NCI-H748 (cell line): ENCODE data around the gene SLC7A10.
"Not testable (repeated sequence)": the region's sequence is repeated elsewhere in the genome, so short reads cannot be mapped to it uniquely, and the experiment has no call there.

Source experiments
- DNase-seq: peaks from one replicate; lab custom pipeline; 2025; ENCODE audit not compliant: unreplicated experiment; lab: John Stamatoyannopoulos, UW

The SLC7A10 gene

DNA sequence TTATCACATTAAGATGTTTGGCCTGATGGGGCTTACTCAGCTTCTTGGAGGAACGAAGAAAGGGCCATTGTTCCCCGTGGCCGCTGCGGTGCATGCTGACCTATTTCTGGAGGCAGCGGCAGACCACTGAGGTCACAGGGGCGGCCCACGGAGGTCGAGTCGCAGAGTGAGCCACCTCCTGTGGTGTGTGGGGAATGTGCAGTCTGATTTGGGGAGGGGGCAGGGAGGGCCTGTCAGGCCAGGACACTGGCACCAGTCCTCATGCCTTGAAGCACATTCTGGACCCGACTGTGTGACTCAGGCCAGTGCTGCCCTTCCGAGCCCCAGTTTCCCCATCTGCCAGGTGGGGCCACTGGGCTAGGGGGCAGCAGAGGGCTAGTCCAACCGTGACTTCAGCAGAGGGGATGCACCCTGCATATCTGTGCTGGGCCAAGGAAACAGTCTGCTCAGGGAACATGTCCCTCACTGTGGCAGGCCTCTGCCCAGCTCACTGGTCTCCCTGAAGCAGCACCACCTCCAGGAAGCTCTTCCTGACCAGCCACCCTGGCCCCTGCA is 6.3 kb downstream of the SLC7A10 start:
- no peak for DNase-seq

DNA sequence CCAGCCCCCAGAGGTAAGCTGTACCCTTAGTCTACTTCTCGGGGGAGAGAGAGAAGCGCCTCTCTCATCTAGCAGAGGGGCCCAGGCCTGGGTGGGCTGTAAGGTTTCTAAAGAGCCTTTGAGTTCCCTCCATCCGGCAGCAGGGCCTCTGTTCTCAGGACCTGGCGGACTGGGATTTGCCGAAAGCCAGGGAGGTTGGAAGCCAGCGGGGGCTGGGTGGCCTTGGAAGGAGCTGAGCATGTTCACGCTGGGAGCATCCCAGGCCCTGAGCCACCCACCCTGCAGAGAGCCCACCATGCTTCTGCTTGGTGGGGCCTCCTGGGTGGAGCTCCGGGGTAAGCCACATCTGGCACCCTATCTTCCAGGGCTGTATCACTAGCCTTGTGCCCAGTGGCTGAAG is 7.8 kb downstream of the SLC7A10 start:
- DNase-seq, result no peak

DNA sequence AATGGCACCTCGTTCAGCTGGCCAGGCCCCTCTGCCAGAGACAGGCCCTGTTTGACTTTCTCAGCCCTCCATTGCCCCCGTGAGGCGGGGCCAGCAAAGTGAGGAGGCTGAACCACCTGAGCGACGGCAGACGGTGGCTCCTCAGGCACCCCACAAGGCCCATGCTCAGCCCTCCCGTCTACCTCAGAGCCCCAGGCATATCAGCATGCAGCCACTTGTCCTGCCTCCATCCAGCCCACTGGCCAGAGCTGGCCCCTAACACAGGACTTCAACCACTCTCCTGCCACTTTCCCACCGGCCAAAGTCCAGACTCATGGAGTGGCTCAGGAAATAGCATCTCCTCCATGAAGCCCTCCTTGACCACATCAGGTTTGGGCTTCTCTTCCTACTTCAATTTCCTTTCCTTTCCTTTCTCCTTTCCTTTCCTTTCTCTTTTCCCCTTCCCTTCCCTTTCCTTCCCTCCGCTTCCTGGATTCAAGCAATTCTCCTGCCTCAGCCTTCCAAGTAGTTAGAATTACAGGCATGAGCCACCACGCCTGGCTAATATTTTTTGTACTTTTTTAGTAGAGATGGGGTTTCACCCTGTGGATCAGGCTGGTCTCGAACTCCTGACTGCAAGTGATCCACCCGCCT is 9.3 kb downstream of the SLC7A10 start:
- no peak for DNase-seq

DNA sequence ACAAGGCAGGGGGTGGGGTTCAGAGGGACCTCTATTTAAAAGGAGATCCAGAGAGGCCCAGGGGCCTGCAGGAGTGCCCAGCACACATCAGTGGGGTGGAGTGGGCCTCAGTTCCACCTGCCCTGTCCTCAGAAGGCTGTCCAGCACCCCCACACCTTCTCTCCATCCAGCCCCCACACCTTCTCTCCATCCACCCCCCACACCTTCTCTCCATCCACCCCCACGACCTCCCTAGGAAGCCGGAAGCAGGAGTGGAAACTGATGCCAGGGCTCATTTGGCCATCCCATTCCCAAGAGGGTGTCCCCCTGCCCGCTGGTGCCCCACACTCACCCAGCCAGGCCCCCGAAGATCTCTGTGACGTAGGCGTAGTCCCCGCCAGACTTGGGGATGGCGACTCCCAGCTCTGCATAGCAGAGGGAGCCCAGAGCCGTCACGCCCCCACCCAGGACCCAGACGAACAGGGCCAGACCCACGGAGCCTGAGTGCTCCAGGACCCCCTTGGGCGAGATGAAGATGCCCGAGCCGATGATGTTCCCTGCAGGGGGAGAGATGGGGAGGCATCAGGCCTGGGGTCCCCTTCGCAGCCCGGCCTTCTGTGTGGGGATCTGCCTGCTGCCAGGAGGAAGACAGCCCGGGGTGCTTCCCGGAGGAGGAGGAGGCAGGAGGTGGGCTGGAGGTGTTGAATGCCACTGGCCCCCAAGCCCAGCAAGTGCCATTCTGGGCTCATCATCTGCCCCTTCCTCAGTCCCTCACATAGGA is 10.0 kb downstream of the SLC7A10 start:
- DNase-seq, result no peak

DNA sequence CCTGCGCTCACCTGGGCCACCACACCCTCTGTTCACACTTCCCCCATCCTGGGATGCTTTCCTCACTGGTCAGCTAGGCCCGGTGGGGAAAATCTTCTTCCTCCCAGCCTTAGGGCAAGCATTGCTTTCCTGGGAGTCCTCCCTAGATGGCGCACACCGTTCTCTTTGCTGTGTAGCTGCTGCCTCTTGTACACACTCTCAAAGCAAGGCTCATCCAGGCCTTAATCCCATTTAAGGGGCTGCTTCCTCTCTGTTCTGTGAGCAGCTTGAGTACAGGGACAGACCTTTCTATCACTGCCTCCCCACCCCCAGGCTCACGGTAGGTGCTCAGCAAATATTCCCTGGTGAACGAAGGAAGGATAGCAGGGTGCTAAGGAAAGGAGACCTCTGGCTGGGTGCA is 11.1 kb downstream of the SLC7A10 start:
- peak; percentile 53 for DNase-seq

DNA sequence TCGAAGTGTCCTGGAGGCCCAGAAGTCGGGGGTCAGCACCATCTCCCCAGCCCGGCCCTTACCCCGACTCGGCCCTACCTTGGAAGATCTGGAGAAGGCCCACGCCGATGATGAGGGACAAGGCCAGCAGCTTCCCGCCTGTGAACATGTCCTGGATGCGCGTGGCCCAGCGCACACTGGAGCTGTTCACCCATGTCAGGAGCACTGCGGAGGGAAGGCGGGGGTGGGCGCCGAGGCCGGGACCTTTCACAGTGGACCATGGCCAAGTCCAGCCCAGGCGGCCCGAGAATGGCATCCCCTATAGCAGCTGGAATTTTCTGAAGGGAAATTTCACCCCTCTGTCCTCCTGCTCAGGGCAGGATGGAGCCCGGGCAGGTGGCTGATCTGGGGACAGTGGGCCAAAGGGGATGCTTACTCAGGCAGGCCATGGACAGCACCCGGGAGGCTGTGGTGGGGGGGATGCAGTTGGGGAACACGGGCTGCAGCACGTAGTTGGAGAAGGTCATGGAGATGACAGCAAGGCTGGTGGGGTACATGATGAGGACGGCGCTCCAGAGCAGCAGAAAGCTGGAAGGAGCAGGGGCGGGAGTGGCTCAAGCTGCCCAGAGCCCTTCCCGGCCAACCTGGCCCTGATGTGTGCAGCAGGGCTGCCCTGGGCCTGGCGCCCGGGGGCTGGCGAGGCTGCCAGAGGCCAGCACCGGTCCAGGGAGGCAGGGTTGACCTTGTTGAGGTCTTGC is 13.0 kb downstream of the SLC7A10 start:
- no peak for DNase-seq

DNA sequence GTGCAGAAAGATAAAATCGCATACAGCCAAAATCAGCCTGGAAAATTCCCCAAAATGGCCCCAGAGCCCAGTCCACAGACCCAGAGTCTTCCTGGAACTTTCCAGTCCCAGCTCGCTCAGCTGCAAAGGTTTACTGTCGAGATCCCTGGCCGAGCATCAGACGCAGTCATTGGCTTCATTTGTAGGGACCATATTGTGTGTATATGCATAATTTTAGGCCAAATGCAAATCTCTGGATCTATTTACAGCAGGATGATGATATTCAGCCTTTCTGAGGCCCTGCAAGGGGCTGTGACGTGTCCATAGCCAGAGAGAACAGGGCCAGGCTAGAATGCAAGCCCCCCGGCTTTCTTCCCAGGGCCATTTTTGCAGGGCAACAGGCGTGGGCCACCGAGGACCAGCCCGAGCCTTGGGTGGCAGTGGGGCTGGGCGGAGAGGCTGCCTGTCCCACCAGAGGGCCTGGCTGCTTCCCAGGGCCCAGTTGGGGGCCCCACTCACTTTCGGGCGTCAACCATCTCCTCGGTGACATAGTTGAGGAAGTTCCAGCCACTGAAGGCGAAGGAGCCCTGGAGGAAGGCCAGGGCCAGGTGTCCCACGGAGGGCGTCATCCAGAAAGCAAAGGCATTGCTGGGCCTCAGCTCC is 13.7 kb downstream of the SLC7A10 start:
- no peak for DNase-seq

DNA sequence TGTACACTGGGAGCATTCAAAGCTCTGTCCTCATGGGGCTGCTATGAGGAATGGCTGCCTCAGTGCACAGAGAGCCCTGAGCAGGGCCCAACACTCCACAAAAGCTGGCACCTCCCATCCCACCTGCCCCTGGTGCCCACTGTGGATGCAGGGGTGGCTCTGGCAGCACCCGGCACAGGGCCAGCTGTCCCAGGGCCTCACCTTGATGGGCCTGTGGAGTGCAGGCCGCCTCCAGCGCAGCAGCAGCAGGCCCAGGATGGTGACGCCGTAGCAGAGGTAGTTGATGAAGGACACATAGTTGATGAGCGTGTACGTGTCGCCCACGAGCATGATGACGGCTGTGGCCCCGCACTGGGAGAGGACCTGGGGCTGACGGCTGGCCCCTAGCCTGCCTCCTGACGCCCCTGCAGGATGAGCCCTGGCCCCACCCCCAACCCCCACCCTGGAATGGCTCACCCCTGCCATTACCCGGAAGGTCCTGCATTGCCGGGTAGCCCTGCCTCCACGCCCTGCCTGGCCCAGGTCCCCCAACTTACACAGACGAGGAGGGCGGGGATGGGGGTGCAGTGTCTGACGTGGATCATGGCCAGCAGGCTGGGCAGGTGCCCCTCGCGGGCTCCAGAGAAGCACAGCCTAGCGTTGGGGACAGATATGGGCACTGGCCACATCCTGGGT is 15.2 kb downstream of the SLC7A10 start:
- no peak for DNase-seq

DNA sequence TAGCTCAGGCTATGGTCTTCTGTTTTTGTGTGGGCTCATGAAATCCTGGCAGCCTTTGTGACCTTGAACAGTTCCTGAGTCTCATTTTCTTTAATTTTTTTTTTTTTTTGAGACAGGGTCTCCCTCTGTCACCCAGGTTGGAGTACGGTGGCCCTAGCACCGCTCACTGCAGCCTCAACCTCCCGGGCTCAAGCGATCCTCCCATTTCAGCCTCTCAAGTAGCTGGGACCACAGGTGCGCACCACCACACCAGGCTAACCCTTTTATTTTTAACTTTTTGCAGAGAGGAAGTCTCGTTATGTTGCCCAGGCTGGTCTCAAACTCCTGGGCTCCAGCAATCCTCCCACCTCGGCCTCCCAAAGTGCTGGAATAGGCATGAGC is 15.8 kb downstream of the SLC7A10 start:
- not testable (repeated sequence) for DNase-seq

DNA sequence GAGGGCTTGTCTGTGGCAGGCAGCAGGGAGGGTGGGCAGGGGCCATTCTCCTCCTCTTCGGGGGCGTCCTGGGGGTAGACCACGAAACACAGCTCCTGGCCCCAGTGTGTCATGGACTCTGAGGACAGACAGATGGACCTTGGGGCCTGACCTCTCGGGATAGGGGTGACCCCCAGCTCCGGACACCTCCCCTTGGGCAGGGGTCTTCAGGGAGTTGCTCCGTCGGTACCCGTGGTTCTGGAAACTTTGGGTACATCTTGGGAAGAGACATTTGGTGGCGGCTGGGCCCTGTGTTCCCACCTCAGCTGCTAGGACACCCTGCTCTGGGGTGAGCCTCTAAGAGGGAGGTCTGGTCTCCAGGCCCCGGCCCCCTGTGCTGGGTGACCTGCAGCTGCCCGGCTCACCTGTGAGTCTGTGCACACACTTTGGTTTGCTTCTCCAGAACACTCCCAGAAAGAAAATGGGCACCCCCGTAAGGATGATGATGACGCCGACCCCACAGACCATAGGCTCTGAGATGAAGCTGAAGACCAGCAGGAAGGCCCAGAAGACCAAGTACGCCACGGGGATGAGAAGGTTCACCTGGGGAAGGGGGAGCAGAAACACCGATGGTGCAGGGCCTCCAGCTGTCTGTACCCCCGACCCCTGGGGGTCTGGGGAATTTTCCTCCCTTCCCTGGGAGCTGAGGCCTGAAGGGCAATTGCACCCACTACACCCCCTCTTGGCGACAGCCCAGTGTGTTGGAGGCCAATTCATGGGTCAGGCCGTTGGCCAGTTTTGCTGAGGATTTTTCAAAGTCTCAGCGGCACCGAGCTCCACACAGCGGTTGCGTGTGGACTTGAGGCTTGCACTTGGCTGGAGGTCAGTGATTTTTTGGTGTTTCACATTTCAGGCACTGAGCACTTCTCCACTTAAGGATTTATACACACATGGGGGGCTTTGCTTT is 16.5 kb downstream of the SLC7A10 start:
- DNase-seq, result no peak

DNA sequence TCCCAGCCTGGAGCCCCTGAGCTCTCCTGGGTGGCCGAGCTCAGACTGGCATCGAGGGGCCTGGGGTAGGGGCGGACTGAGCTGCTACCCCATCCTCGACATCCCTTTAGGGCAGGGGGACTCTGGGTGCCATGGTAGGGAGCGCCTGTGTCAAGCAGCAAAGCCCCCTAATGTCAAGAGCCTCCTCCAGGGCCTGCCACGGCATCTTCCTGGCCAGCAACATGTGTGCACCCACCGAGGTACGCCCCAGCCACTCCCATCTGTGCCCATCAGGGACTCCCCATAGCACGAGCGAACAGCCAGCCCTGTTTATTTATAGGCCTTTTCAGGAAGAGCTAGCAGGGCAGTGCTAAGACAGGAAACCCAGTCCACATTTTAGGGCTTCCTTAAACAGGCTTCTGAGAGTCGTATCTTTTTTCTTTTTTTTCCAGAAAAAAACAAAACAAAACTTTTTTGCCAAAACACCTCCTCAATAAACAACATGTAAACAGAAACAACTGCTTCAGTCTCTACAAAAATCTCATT is 17.2 kb downstream of the SLC7A10 start:
- no peak for DNase-seq

DNA sequence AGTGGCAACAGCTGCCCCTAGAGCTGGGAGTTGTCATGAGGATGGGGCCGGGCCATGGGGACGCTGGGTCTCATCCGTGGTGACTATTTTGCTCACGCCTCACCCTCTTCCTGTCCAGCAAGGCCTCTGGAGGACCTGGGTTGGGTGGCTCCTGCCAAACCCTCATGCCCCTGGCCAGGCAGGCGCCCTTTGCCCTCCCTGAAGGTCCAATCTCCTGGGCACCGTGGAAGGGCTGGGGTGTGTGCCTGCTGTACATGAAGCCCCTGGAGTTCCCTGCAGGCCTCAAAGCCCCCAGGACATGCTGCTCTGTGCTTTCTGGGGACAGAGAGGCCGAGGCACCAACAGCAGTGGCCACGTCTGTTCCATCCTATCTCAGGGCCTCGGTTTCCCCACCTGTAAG is 17.7 kb downstream of the SLC7A10 start:
- no peak for DNase-seq

DNA sequence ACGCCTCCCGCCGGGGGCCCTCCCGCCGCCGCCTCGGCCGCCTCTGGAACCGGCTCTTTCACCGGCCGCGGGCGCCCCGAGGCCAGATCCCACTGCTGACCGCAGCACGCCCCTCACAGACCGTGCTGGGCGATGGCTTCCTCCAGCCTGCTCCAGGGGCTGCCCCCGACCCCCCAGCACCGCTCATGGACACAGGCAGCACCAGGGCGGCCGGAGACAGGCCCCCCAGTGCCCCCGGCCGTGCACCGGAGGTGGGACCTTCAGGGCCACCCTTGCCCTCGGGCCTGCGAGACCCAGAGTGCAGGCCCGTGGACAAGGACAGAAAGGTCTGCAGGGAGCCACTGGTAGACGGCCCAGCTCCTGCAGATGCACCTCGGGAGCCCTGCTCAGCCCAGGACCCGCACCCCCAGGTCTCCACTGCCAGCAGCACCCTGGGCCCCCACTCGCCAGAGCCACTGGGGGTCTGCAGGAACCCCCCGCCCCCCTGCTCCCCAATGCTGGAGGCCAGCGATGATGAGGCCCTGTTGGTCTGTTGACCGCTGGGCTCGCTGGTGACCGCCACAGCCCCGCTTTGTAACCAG is 18.5 kb downstream of the SLC7A10 start:
- no peak for DNase-seq

DNA sequence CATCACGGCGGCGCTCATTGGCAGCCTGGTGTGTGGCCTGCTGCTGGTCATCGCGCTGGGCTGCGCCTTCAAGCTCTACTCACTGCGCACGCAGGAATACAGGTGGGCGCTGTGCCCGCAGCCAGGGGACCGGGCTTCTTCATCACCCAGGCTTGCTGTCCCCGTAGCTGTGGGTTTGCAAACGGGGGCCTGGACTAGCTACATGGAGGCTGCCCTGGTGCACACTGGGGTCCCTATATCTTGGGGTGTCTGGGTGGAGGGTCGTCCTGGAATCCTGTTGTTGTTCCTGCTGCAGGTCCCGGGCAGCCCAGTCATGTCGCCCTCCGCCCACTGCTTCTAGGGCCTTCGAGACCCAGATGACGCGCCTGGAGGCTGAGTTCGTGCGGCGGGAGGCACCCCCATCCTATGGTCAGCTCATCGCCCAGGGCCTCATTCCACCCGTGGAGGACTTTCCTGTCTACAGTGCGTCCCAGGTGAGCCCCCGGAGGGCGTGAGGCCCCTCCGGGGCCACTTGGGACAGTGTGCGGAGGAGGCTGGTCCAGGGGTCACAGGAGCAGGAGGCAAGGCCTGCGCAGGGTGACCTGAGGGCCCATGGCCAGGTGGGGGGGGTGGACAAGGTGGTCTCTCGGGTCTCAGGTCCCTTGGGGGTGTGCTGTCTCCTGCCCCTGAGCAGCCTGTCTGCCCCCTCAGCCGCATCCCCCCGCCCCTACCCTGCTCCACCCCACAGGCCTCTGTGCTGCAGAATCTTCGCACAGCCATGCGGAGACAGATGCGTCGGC is 19.2 kb downstream of the SLC7A10 start:
- no peak for DNase-seq

DNA sequence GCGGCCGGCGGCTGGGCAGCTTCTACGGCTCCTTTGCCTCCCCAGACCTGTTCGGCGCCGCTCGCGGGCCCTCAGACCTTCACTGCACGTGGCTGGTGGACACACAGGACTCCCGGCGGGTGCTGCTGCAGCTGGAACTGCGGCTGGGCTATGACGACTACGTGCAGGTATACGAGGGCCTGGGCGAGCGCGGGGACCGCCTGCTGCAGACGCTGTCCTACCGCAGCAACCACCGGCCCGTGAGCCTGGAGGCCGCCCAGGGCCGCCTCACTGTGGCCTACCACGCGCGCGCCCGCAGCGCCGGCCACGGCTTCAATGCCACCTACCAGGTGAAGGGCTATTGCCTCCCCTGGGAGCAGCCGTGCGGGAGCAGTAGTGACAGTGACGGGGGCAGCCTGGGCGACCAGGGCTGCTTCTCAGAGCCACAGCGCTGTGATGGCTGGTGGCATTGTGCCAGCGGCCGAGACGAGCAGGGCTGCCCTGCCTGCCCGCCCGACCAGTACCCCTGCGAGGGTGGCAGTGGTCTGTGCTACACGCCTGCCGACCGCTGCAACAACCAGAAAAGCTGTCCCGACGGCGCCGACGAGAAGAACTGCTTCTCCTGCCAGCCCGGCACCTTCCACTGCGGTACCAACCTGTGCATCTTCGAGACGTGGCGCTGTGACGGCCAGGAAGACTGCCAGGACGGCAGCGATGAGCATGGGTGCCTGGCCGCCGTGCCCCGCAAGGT is 20.0 kb downstream of the SLC7A10 start:
- no peak for DNase-seq

DNA sequence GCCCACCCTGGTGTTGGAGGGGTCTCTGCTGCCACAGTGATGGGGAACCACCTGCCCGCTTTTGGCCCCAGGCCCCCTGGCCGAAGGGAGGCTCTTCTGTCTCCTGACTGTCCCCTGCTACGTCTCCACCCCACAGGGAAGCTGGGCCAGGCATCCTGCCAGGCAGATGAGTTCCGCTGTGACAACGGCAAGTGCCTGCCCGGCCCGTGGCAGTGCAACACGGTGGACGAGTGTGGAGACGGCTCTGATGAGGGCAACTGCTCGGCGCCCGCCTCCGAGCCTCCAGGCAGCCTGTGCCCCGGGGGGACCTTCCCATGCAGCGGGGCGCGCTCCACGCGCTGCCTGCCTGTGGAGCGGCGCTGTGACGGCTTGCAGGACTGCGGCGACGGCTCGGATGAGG is 20.5 kb downstream of the SLC7A10 start:
- no peak for DNase-seq

DNA sequence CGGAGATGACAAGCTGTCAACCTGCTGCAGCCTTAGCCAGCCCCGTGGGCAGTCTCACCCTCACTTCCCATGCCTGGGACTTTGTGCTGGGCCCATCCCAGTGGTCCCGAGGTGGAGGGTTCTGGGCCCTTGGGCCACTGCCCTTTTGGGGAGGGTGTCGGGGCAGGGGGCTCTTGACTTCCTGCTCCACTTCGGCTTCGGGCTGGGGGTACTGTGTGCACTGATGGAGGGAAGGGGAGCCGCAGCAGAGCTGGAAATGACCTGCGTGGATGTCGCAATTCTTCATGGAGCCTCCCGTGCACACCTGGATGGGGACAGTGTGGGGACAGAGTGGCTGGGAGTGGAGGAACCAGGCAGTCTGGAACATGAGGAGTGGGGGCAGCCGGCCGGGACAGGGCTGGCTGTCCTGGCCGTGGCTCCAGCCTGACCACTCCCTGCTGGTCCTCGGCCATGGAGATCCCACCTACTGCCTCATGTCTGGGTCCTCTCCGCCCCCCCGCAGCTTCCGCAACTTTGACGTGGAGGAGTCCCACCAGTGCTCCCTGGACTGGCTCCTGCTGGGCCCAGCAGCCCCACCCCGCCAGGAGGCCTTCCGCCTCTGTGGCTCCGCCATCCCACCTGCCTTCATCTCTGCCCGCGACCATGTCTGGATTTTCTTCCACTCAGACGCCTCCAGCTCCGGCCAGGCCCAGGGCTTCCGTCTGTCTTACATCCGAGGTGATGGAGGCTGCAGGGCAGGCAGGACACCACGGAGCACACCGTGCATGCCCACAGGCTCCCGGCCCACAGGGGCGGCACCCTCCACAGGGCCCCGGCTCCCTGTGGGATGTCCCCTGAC is 21.3 kb downstream of the SLC7A10 start:
- no peak for DNase-seq
